GM23248 (cell line): ENCODE results near the gene EGLN1.

Experiments used
- EZH2 ChIP-seq: fragments of 200-600 bp; sonication (generic); IDR thresholded peaks from 2 replicates; pipeline ENCODE4 v1.6.1; 2018; ENCODE audit warnings: antibody characterized with exemption, mild to moderate bottlenecking; ENCODE audit not compliant: insufficient read depth, poor library complexity, severe bottlenecking
- EZH2phosphoT487 ChIP-seq: fragments of 200-600 bp; sonication (generic); IDR thresholded peaks from 2 replicates; pipeline ENCODE4 v1.6.1; 2018; ENCODE audit warnings: antibody characterized with exemption, moderate library complexity, mild to moderate bottlenecking, low read depth; ENCODE audit not compliant: insufficient read depth

DNA sequence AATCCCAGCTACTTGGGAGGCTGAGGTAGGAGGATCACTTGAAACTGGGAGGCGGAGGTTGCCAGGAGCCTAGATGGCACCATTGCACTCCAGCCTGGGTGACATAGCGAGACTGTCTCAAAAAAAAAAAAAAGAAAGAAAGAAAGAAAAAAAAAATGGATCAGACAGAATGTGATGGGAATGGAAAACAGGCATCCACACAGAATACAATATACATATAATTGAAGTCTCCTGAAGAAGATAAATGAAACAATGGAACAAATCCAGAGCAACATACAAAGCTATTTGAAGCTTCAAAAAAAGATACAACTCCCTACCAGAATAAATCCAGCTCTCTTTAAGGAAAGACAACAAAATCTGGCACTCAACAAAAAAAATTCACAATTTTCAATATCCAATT is 10.9 kb upstream of the EGLN1 start:
- no peak for TF ChIP-seq EZH2phosphoT487
- no peak for TF ChIP-seq EZH2
